DND-41 (cell line): ENCODE measurements around the gene CABLES2.

Source experiments
- ATAC-seq: fragments of 200-7000 bp; cut with Tn5 transposase; 3 replicates; pipeline ENCODE4 v1.9.1; 2021; ENCODE audit warnings: low read depth; ENCODE audit not compliant: insufficient read depth
- DNase-seq: peaks from one replicate; pipeline ENCODE4 v3.0.0-alpha.2; 2020
- H2AFZ ChIP-seq: 2 replicates; pipeline ENCODE4 v1.6.0; 2012; ENCODE audit warnings: low read depth, low read length
- H3K27ac ChIP-seq: 2 replicates; pipeline ENCODE4 v1.5.1; 2012; ENCODE audit warnings: low read length, inconsistent platforms
- H3K27me3 ChIP-seq: fragments of 200-600 bp; sonication (generic); 2 replicates; pipeline ENCODE4 v1.6.0; 2012; ENCODE audit warnings: low read length, mild to moderate bottlenecking, inconsistent platforms; ENCODE audit not compliant: insufficient read depth, poor library complexity
- H3K36me3 ChIP-seq: 2 replicates; pipeline ENCODE4 v1.5.1; 2012; ENCODE audit warnings: low read length, inconsistent platforms; ENCODE audit not compliant: insufficient read depth
- H3K4me1 ChIP-seq: 2 replicates; pipeline ENCODE4 v1.5.1; 2012; ENCODE audit warnings: mild to moderate bottlenecking, low read length; ENCODE audit not compliant: insufficient read depth
- H3K4me2 ChIP-seq: 2 replicates; pipeline ENCODE4 v1.6.0; 2012; ENCODE audit warnings: mild to moderate bottlenecking, moderate library complexity, low read length, inconsistent platforms; ENCODE audit not compliant: insufficient read depth
- H3K4me3 ChIP-seq, 2 experiments: fragments of 200-600 bp in 1 of 2; shearing (Covaris generic) in 1 of 2; 2 replicates each; pipeline ENCODE4 v1.5.1; 2012 to 2016; ENCODE audit warnings: inconsistent platforms in 2 of 2, low read length in 2 of 2, mild to moderate bottlenecking in 2 of 2, low read depth in 1 of 2, moderate library complexity in 1 of 2
- H3K79me2 ChIP-seq: 2 replicates; pipeline ENCODE4 v1.6.0; 2012; ENCODE audit warnings: low read length, inconsistent platforms; ENCODE audit not compliant: insufficient read depth
- H3K9ac ChIP-seq: 2 replicates; pipeline ENCODE4 v1.6.0; 2012; ENCODE audit warnings: low read depth, mild to moderate bottlenecking, inconsistent platforms, low read length, moderate library complexity
- H3K9me3 ChIP-seq: 2 replicates; pipeline ENCODE4 v1.5.1; 2012; ENCODE audit warnings: low read length, moderate library complexity, mild to moderate bottlenecking, inconsistent platforms; ENCODE audit not compliant: insufficient read depth, severe bottlenecking
- H4K20me1 ChIP-seq: 2 replicates; pipeline ENCODE4 v1.6.0; 2012; ENCODE audit warnings: low read length; ENCODE audit not compliant: insufficient read depth
- CTCF ChIP-seq: IDR thresholded peaks from 2 replicates; pipeline ENCODE4 v1.5.1; 2012; ENCODE audit warnings: borderline replicate concordance, low read length, moderate library complexity, mild to moderate bottlenecking; ENCODE audit not compliant: poor library complexity, severe bottlenecking; ENCODE audit errors: extremely low read depth
- EZH2 ChIP-seq: IDR thresholded peaks from 3 replicates; pipeline ENCODE4 v1.6.1; 2012; ENCODE audit warnings: borderline replicate concordance, low read depth, mild to moderate bottlenecking, moderate library complexity, low read length, inconsistent platforms; ENCODE audit not compliant: severe bottlenecking

CABLES2 gene

GRCh38 chr20:62348604-62349003, 58.5 kb downstream of the CABLES2 start:
- Histone ChIP-seq H3K36me3 (no peaks in the 10 kb centered on the region), H3K79me2 (no peaks in the 10 kb centered on the region), H2AFZ (no peak overlapping the region), H3K4me2 (no peak overlapping the region), H3K9ac (no peak overlapping the region), H3K4me1 (no peaks in the 10 kb centered on the region), H3K27ac (no peak overlapping the region), H4K20me1 (no peaks in the 10 kb centered on the region; the same call in 1 of the 2 replicates), H3K9me3 (peaks cover 2% of the 10 kb centered on the region), H3K27me3 (no peaks in the 10 kb centered on the region), H3K4me3 (no peak overlapping the region)
- ATAC-seq (no peak), DNase-seq (no peak)
- TF ChIP-seq EZH2 (no peak), CTCF (no peak)

- no peak overlapping the region for H3K4me2 ChIP-seq
- H2AFZ ChIP-seq, result no peak overlapping the region
- DNase-seq, result no peak
- H3K9ac ChIP-seq, result no peak overlapping the region
- H3K4me3 ChIP-seq, result no peak overlapping the region
- H3K79me2 ChIP-seq, result no peaks in the 10 kb centered on the region
- TF ChIP-seq EZH2, result no peak
- no peak for TF ChIP-seq CTCF
- ATAC-seq, result no peak
- H3K27ac ChIP-seq, result no peak overlapping the region
- H3K27me3 ChIP-seq, result no peaks in the 10 kb centered on the region
- no peaks in the 10 kb centered on the region; the same call in 1 of the 2 replicates for H4K20me1 ChIP-seq
- peaks cover 2% of the 10 kb centered on the region for H3K9me3 ChIP-seq
- H3K4me1 ChIP-seq, result no peaks in the 10 kb centered on the region
- H3K36me3 ChIP-seq, result no peaks in the 10 kb centered on the region
Observed at GRCh38 chr20:62347445-62347844, 59.6 kb downstream of the CABLES2 start.

GRCh38 chr20:62347151-62347404, 60.0 kb downstream of the CABLES2 start:
- peaks cover 2% of the 10 kb centered on the region for H3K9me3 ChIP-seq
- H3K4me1 ChIP-seq, result no peaks in the 10 kb centered on the region
- H3K36me3 ChIP-seq, result no peaks in the 10 kb centered on the region
- no peak overlapping the region for H2AFZ ChIP-seq
- DNase-seq (no peak), ATAC-seq (no peak)
- no peak overlapping the region for H3K9ac ChIP-seq
- no peak overlapping the region for H3K4me2 ChIP-seq
- no peaks in the 10 kb centered on the region; the same call in 1 of the 2 replicates for H4K20me1 ChIP-seq
- no peaks in the 10 kb centered on the region for H3K79me2 ChIP-seq
- H3K4me3 ChIP-seq, result no peak overlapping the region
- TF ChIP-seq EZH2, result no peak
- no peak for TF ChIP-seq CTCF
- H3K27ac ChIP-seq, result no peak overlapping the region
- no peaks in the 10 kb centered on the region for H3K27me3 ChIP-seq

GRCh38 chr20:62346398-62347150, 60.5 kb downstream of the CABLES2 start:
- ATAC-seq (no peak), DNase-seq (no peak)
- Histone ChIP-seq H3K4me1 (no peaks in the 10 kb centered on the region), H3K36me3 (no peaks in the 10 kb centered on the region), H3K79me2 (no peaks in the 10 kb centered on the region), H3K4me3 (no peak overlapping the region), H3K4me2 (no peak overlapping the region), H3K9ac (no peak overlapping the region), H2AFZ (no peak overlapping the region), H3K27me3 (no peaks in the 10 kb centered on the region), H3K27ac (no peak overlapping the region), H4K20me1 (no peaks in the 10 kb centered on the region; the same call in 1 of the 2 replicates), H3K9me3 (peaks cover 2% of the 10 kb centered on the region)
- TF ChIP-seq CTCF (no peak), EZH2 (no peak)
